HUES48 (cell line): Measurements from ENCODE around the gene TSPAN5.

Experiments
- H3K27ac ChIP-seq: one replicate; pipeline ENCODE4 v1.7.0; 2013; ENCODE audit warnings: low read depth, low read length, inconsistent platforms
- H3K27me3 ChIP-seq: 2 replicates; pipeline ENCODE4 v1.6.1; 2013; ENCODE audit warnings: mild to moderate bottlenecking, low read length; ENCODE audit not compliant: control insufficient read depth, insufficient read depth
- H3K36me3 ChIP-seq: 2 replicates; pipeline ENCODE4 v1.6.1; 2013; ENCODE audit warnings: low read length; ENCODE audit not compliant: control insufficient read depth, insufficient read depth
- H3K4me1 ChIP-seq: 2 replicates; pipeline ENCODE4 v1.6.1; 2013; ENCODE audit warnings: mild to moderate bottlenecking, low read length; ENCODE audit not compliant: control insufficient read depth, insufficient read depth
- H3K4me3 ChIP-seq: 2 replicates; pipeline ENCODE4 v1.5.1; 2013; ENCODE audit warnings: mild to moderate bottlenecking, low read depth, low read length
- H3K9ac ChIP-seq: 2 replicates; pipeline ENCODE4 v1.6.1; 2013; ENCODE audit warnings: mild to moderate bottlenecking, low read depth, low read length, moderate library complexity
- H3K9me3 ChIP-seq: 2 replicates; pipeline ENCODE4 v1.6.1; 2013; ENCODE audit warnings: low read length; ENCODE audit not compliant: control insufficient read depth, insufficient read depth

Gene TSPAN5

GRCh38 chr4:98566361-98567008 lies 91.9 kb downstream of the TSPAN5 start:
- Histone ChIP-seq H3K9ac (no peak overlapping the region), H3K27ac (peak overlapping the region; percentile 74), H3K9me3 (no peaks in the 10 kb centered on the region), H3K4me1 (peaks cover 18% of the 10 kb centered on the region), H3K36me3 (no peaks in the 10 kb centered on the region), H3K27me3 (no peaks in the 10 kb centered on the region), H3K4me3 (no peak overlapping the region)

DNA sequence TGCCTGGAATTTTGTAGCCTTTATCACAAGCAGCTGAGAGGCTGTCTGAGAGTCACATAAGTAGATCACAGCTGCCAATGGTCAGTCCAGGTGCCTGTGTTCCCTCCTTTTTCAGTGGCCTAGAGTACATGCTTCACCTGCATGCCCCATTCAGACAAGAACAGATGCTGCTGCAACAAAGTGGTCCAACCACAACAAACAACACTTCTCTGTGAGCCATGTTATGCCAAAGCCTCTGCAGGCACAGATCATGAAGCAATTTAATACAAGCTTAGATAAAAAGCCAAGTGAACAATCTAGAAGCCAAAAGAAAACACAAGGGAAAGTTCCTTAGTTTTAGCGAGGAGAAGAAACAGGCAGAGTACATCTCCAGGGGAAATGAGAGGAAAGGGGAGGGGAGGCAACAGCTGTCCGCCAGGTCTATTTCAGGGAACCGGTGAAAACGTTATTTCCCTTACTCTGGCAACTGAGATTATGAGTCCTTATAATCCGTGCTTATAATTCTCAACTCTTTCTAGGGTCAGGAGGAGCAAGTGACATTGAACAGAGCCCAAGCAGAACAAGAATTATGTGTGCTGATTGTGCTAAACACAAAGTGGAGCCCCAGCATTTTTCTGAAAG lies 92.6 kb downstream of the TSPAN5 start:
- Histone ChIP-seq H3K9me3 (no peaks in the 10 kb centered on the region), H3K9ac (no peak overlapping the region), H3K4me3 (no peak overlapping the region), H3K27me3 (no peaks in the 10 kb centered on the region), H3K27ac (peak overlapping the region; percentile 74), H3K4me1 (peaks cover 18% of the 10 kb centered on the region), H3K36me3 (no peaks in the 10 kb centered on the region)

DNA sequence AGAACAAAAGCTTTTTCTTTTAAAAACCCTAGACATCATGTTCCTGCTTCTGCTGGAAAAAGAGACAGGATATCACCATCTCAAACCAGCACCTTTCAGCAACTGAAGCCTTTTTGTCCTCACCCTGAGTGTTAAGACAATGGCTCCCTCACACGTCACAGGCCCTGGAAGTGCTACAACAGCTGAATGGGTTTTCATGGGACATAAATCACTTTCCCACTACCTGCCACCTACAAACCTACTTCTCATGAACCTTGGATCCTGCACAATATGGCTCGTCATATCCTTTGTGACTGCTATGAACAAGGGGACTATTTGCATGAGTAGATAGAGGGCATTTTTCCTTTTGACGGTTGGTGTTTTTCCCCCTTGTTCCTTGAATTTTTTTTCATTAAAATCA lies 93.6 kb downstream of the TSPAN5 start:
- Histone ChIP-seq H3K4me3 (no peak overlapping the region), H3K36me3 (no peaks in the 10 kb centered on the region), H3K4me1 (peaks cover 25% of the 10 kb centered on the region), H3K27me3 (no peaks in the 10 kb centered on the region), H3K9me3 (no peaks in the 10 kb centered on the region), H3K27ac (no peak overlapping the region), H3K9ac (no peak overlapping the region)

DNA sequence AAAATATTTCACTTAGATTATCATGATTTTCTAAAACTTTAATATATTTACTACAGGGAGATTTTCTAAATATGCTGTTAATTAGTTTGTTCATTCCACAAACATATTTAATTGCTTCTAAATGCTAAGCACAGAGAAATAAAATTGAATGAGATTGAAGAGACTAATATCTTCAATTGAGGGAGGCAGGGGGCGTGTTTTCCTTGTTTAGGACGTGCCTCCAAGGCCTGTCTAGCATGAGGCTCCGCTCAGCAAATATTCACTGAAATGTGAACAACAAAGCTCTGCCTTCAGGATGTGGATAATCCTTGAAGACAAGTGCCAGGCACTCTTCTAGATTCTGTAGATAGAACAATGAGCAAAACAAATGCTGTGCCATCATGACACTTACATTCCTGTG lies 98.1 kb downstream of the TSPAN5 start:
- Histone ChIP-seq H3K9ac (no peak overlapping the region), H3K36me3 (no peaks in the 10 kb centered on the region), H3K4me1 (peaks cover 47% of the 10 kb centered on the region), H3K27me3 (no peaks in the 10 kb centered on the region), H3K4me3 (no peak overlapping the region), H3K27ac (no peak overlapping the region), H3K9me3 (no peaks in the 10 kb centered on the region)

GRCh38 chr4:98558471-98559169 lies 99.8 kb downstream of the TSPAN5 start:
- Histone ChIP-seq H3K9ac (peak overlapping the region; percentile 10; the same call in 1 of the 2 replicates), H3K4me1 (peaks cover 45% of the 10 kb centered on the region), H3K27ac (peak overlapping the region; percentile 92), H3K27me3 (no peaks in the 10 kb centered on the region), H3K36me3 (no peaks in the 10 kb centered on the region), H3K9me3 (no peaks in the 10 kb centered on the region), H3K4me3 (peak overlapping the region; percentile 8; the same call in 1 of the 2 replicates)

DNA sequence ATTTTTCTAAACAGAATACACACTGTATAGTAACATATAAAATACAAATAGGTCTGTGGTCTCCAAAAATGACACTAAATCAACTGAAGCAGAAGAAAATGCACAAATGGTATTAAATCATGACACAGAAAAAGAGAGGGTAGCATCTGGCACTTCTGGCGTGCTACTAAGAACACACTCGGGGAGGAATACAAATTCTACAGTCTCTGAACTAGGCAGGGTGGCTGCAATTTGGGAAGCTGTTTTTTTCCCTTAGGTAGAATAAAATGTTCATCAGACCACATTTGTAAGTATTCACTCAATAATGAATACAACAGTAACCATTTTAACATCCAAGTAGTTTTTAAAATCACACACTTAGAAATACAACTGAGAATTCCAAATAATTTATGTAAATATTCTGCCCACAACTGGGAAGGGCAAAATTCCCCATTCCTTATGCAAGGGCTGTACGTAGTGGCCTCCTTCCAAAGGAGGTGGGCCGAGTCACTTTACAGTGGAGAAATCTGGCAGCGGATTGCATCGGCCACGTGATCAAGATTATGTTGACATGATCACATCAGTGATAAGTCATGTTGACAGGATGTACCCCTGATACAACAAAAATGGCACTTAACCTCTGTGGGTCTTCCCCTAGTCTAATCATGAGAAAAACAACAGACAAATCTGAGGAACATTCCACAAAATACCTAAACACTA lies 101.1 kb downstream of the TSPAN5 start:
- no peak overlapping the region for H3K4me3 ChIP-seq
- peaks cover 45% of the 10 kb centered on the region for H3K4me1 ChIP-seq
- no peaks in the 10 kb centered on the region for H3K9me3 ChIP-seq
- no peaks in the 10 kb centered on the region for H3K27me3 ChIP-seq
- H3K36me3 ChIP-seq: no peaks in the 10 kb centered on the region
- no peak overlapping the region for H3K9ac ChIP-seq
- H3K27ac ChIP-seq: peak overlapping the region; percentile 92

- H3K27ac ChIP-seq: no peak overlapping the region
- H3K9me3 ChIP-seq: no peaks in the 10 kb centered on the region
- no peak overlapping the region for H3K4me3 ChIP-seq
- peaks cover 45% of the 10 kb centered on the region for H3K4me1 ChIP-seq
- H3K36me3 ChIP-seq: no peaks in the 10 kb centered on the region
- no peak overlapping the region for H3K9ac ChIP-seq
- H3K27me3 ChIP-seq: no peaks in the 10 kb centered on the region
Measured at GRCh38 chr4:98556451-98556850, 102.0 kb downstream of the TSPAN5 start.

DNA sequence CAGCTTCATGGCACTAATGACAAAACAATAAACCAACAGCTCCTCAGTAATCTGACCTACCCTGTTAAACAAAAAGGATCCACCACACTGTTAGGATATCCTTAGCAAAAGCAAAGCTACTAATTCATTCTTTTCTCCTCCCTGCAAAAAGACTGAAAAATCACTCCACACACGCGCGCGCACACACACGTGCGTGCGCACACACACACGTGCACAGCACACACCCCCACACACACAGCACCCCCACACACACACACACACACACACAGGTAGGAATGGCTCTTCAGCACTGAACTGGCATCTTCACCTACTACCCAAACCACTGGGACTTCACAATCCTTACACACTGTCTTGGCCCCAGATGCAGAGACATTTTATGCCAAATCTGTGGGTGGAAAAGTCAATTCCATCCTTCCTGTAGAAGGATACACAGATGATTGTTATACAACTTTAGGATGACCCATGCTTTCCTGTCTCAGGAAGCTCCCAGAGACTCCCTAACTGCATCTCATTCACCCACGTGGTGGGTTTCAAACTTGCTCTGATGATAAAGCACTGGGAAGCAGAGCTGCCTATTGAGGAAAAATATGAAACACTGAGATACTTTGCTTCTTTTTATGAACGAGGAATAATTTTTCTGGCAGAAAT lies 102.5 kb downstream of the TSPAN5 start:
- H3K4me1 ChIP-seq: peaks cover 45% of the 10 kb centered on the region

DNA sequence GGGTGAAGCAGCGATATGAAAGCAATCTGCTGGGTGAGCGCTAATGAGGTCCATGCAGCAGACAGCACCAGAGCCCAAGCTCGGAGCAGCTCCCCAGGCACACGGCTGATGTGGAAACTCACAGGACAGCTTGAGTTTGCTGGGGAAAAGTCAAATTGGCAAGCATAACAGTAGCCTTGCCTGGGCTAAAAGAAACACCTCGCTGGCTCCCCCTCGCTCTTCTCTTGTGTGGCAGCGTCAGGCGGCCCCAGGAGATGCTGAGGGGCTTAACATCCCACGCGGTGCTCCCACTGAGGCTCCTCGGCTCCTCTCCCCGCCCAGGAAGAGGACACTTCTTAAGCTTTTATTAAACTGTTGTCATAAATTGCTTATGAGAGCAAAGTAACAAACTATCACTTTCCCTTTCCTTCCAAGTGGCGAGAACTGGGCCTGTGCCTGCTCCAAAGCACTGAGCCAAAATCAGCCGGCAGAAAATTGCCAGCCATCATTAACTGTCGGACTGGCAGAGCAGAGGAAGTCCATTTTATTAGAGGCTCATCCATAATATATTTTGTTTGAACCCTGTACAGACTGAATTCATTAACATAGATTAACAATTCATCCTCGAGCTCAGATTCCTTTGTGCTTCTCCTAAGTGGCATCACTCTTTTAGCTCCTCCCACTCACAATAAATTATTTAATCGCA lies 111.4 kb downstream of the TSPAN5 start:
- H3K4me3 ChIP-seq: no peak overlapping the region

More for the DNA sequence above, 102.5 kb downstream of the TSPAN5 start:
- H3K27ac ChIP-seq: no peak overlapping the region
- H3K9me3 ChIP-seq: no peaks in the 10 kb centered on the region
- no peaks in the 10 kb centered on the region for H3K27me3 ChIP-seq
- no peak overlapping the region for H3K9ac ChIP-seq
- no peaks in the 10 kb centered on the region for H3K36me3 ChIP-seq
- H3K4me3 ChIP-seq: no peak overlapping the region

DNA sequence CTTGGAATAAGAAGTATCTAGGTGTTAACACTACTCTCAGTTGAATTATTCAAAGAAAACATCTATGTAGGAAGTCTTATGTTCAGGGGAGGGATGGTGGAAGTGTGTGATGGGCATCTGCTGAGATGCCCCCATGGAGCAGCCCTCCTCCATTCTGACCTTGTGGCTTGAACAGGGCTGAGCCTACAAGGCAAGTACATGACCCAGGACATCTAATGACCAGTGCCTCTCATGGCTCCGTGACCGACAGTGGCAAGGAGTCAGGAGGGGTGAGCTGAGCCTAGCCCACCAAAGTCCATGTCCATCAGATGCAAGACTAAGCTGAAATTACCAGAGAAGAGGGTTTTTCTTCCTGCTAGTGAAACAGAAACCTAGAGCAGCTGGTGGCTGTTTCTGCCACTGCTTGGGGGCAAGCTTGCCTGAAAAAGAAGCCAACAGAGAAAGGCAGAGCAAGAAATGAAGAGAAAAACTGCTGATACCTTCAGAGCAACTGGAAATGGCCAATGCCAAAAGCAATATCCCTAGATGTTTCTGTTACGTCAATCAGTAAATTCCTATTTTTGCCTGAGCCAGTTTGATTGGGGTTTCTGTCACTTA lies 113.5 kb downstream of the TSPAN5 start:
- Histone ChIP-seq H3K9ac (no peak overlapping the region), H3K9me3 (no peaks in the 10 kb centered on the region), H3K27me3 (no peaks in the 10 kb centered on the region), H3K4me3 (no peak overlapping the region), H3K27ac (no peak overlapping the region), H3K4me1 (peaks cover 4% of the 10 kb centered on the region; the same call in 1 of the 2 replicates), H3K36me3 (no peaks in the 10 kb centered on the region)

More for the DNA sequence above, 111.4 kb downstream of the TSPAN5 start:
- H3K4me1 ChIP-seq: peaks cover 4% of the 10 kb centered on the region; the same call in 1 of the 2 replicates
- H3K9ac ChIP-seq: no peak overlapping the region
- peak overlapping the region; percentile 44 for H3K27ac ChIP-seq
- H3K27me3 ChIP-seq: no peaks in the 10 kb centered on the region
- H3K36me3 ChIP-seq: no peaks in the 10 kb centered on the region
- H3K9me3 ChIP-seq: no peaks in the 10 kb centered on the region
